GM23338 (cell line): Measurements from ENCODE around the gene MS4A7. TPM values are rescaled to one million over a fixed set of nuclear protein-coding genes. Genes with fewer than 3 reads are reported as not detected.

ENCODE experiments used
- ATAC-seq: fragments of 200-7000 bp; cut with Tn5 transposase; 3 replicates; pipeline ENCODE4 v1.9.1; 2020
- DNase-seq: peaks from one replicate; pipeline ENCODE4 v3.0.0-alpha.2; 2015; ENCODE audit warnings: low spot score
- H2AFZ ChIP-seq: fragments of 200-600 bp; sonication (generic); 2 replicates; pipeline ENCODE4 v1.8.0; 2016; ENCODE audit warnings: antibody characterized with exemption, mild to moderate bottlenecking, moderate library complexity
- H3F3A ChIP-seq: fragments of 200-600 bp; sonication (generic); replicated peaks from 2 replicates; pipeline ENCODE4 v1.8.0; 2017; ENCODE audit warnings: antibody characterized with exemption, mixed run types, low read depth
- H3K27ac ChIP-seq: fragments of 200-600 bp; sonication (generic); 2 replicates; pipeline ENCODE4 v1.6.1; 2016; ENCODE audit warnings: low read depth
- H3K27me3 ChIP-seq: fragments of 200-600 bp; sonication (generic); 2 replicates; pipeline ENCODE4 v1.8.0; 2016; ENCODE audit warnings: mild to moderate bottlenecking, mixed run types, moderate library complexity; ENCODE audit not compliant: insufficient read depth
- H3K36me3 ChIP-seq: fragments of 200-600 bp; sonication (generic); 2 replicates; pipeline ENCODE4 v1.8.0; 2016; ENCODE audit warnings: mild to moderate bottlenecking; ENCODE audit not compliant: insufficient read depth
- H3K4me1 ChIP-seq: fragments of 200-600 bp; sonication (generic); 2 replicates; pipeline ENCODE4 v1.8.0; 2016; ENCODE audit warnings: mild to moderate bottlenecking, moderate library complexity; ENCODE audit not compliant: insufficient read depth
- H3K4me2 ChIP-seq: fragments of 200-600 bp; sonication (generic); 2 replicates; pipeline ENCODE4 v1.7.1; 2017; ENCODE audit warnings: mixed run types
- H3K4me3 ChIP-seq: fragments of 200-600 bp; sonication (generic); 2 replicates; pipeline ENCODE4 v1.6.1; 2016; ENCODE audit warnings: mixed run types
- H3K79me2 ChIP-seq: fragments of 200-600 bp; sonication (generic); replicated peaks from 2 replicates; pipeline ENCODE4 v1.8.0; 2017; ENCODE audit warnings: mild to moderate bottlenecking; ENCODE audit not compliant: insufficient read depth
- H3K9me2 ChIP-seq: fragments of 200-600 bp; sonication (generic); 2 replicates; pipeline ENCODE4 v1.8.0; 2017; ENCODE audit not compliant: insufficient read depth
- H4K20me1 ChIP-seq: fragments of 200-600 bp; sonication (generic); replicated peaks from 2 replicates; pipeline ENCODE4 v1.8.0; 2017; ENCODE audit warnings: mild to moderate bottlenecking; ENCODE audit not compliant: insufficient read depth
- H3K27ac Mint-ChIP-seq: 2 replicates; pipeline ENCODE4 v1.8.0; 2020; ENCODE audit warnings: inconsistent platforms, mild to moderate bottlenecking, moderate library complexity, mixed read lengths
- H3K27me3 Mint-ChIP-seq: 3 replicates; pipeline ENCODE4 v1.8.0; 2022; ENCODE audit warnings: low read depth, mild to moderate bottlenecking, moderate library complexity, mixed read lengths, inconsistent platforms; ENCODE audit not compliant: insufficient read depth, poor library complexity
- H3K36me3 Mint-ChIP-seq: 3 replicates; pipeline ENCODE4 v1.8.0; 2021; ENCODE audit warnings: low read depth, mild to moderate bottlenecking, inconsistent platforms, moderate library complexity, mixed read lengths
- H3K4me1 Mint-ChIP-seq: 3 replicates; pipeline ENCODE4 v1.8.0; 2020; ENCODE audit warnings: mild to moderate bottlenecking, inconsistent platforms, mixed read lengths
- H3K4me3 Mint-ChIP-seq: 3 replicates; pipeline ENCODE4 v1.8.0; 2021; ENCODE audit warnings: moderate library complexity, mild to moderate bottlenecking, inconsistent platforms, mixed read lengths
- H3K9me3 Mint-ChIP-seq: 3 replicates; pipeline ENCODE4 v1.8.0; 2020; ENCODE audit warnings: moderate library complexity, mild to moderate bottlenecking, inconsistent platforms, mixed read lengths
- CREB1 ChIP-seq: fragments of 250-450 bp; sonication (Bioruptor Pico); IDR thresholded peaks from 2 replicates; pipeline ENCODE4 v1.5.0; 2020; ENCODE audit warnings: low read depth, mild to moderate bottlenecking, moderate library complexity
- EZH2 ChIP-seq: fragments of 200-600 bp; sonication (generic); IDR thresholded peaks from one replicate; pipeline ENCODE4 v1.8.0; 2017; ENCODE audit warnings: antibody characterized with exemption, mild to moderate bottlenecking, low read depth; ENCODE audit not compliant: unreplicated experiment
- EZH2phosphoT487 ChIP-seq: fragments of 200-600 bp; sonication (generic); IDR thresholded peaks from one replicate; pipeline ENCODE4 v1.8.1; 2018; ENCODE audit warnings: antibody characterized with exemption; ENCODE audit not compliant: unreplicated experiment
- JUNB ChIP-seq: IDR thresholded peaks from one replicate; pipeline ENCODE4 v1.6.1; 2016; ENCODE audit warnings: antibody characterized with exemption; ENCODE audit not compliant: unreplicated experiment
- ZNF114 ChIP-seq: fragments of 250-450 bp; sonication (Bioruptor Pico); IDR thresholded peaks from 2 replicates; pipeline ENCODE4 v1.5.0; 2020; ENCODE audit warnings: mild to moderate bottlenecking, moderate library complexity
- ZNF331 ChIP-seq: fragments of 250-450 bp; sonication (Bioruptor Pico); IDR thresholded peaks from 2 replicates; pipeline ENCODE4 v1.5.0; 2020; ENCODE audit warnings: low read depth, mild to moderate bottlenecking, moderate library complexity
- polyA plus RNA-seq: library from polyadenylated mRNA; unstranded; fragments of >200 nt; fragmentation: Nextera tagmentation; extraction: Ambion mirVana; gene quantifications from 2 replicates; pipeline ENCODE4 v1.2.1, GENCODE V29; 2016
- total RNA-seq: library from RNA; depleted of rRNA; stranded (reverse); fragments of >200 nt; shearing (Covaris generic); gene quantifications from 2 replicates; pipeline ENCODE4 v1.2.3, GENCODE V29; 2014
- TF ChIP-seq, protein P1 (sequence below), 2 experiments: fragments of 200-600 bp in 1 of 2; sonication (generic) in 1 of 2; conservative IDR thresholded peaks; 2 replicates each; pipeline versions ENCODE4 v1.5.1 to v1.6.1; 2016 to 2017; ENCODE audit warnings: antibody characterized with exemption in 2 of 2, low read depth in 2 of 2, mild to moderate bottlenecking in 2 of 2, moderate library complexity in 1 of 2
- TF ChIP-seq, protein P2 (sequence below): IDR thresholded peaks from 2 replicates; pipeline ENCODE4 v1.6.1; 2016; ENCODE audit warnings: antibody characterized with exemption

MS4A7 gene
- total and polyA plus RNA-seq, 2 experiments from 2014 or later: 0.07 TPM; not detected in 1

DNA sequence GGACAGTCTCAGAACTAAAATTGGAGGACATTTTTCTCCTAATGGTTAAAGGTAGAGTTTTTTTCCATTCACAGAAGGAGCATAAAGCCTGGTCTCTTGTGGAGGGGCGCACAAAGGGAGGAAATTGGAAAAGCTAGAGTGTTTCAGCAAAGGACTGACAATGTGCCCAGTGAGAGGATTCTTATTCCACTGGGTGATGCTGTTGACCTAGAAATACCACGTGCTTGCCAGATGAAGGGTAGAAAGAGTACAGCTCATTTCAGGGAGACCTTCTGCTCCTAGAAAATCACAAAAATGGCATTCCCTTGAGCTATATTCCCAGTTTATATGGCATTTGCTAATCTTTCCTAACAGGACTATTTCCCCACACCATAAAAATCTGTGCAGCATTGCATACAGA, 30.2 kb upstream of the MS4A7 start:
- H3K27ac ChIP-seq: no peak overlapping the region
- ATAC-seq: peak; percentile 62
- no peak for TF ChIP-seq EZH2
- TF ChIP-seq, protein P1, sequence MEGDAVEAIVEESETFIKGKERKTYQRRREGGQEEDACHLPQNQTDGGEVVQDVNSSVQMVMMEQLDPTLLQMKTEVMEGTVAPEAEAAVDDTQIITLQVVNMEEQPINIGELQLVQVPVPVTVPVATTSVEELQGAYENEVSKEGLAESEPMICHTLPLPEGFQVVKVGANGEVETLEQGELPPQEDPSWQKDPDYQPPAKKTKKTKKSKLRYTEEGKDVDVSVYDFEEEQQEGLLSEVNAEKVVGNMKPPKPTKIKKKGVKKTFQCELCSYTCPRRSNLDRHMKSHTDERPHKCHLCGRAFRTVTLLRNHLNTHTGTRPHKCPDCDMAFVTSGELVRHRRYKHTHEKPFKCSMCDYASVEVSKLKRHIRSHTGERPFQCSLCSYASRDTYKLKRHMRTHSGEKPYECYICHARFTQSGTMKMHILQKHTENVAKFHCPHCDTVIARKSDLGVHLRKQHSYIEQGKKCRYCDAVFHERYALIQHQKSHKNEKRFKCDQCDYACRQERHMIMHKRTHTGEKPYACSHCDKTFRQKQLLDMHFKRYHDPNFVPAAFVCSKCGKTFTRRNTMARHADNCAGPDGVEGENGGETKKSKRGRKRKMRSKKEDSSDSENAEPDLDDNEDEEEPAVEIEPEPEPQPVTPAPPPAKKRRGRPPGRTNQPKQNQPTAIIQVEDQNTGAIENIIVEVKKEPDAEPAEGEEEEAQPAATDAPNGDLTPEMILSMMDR (conservative IDR thresholded peaks at IDR 0.05; ENCODE audit: low read depth in 2 of 2): peak; percentile 50 to 79
- Mint-ChIP-seq H3K4me3 (no peak overlapping the region), H3K4me1 (no peaks in the 10 kb centered on the region), H3K27me3 (peaks cover 2% of the 10 kb centered on the region), H3K27ac (no peak overlapping the region), H3K9me3 (peaks cover 9% of the 10 kb centered on the region; the same call in 1 of the 3 replicates), H3K36me3 (0 out of 3 replicates have a peak, but pooled peaks cover 4% of the 10 kb centered on the region)
- H3K4me3 ChIP-seq: no peak overlapping the region
- no peaks in the 10 kb centered on the region for H4K20me1 ChIP-seq
- H2AFZ ChIP-seq: no peak overlapping the region
- H3K4me1 ChIP-seq: no peaks in the 10 kb centered on the region
- peak; percentile 51 for DNase-seq
- no peaks in the 10 kb centered on the region for H3F3A ChIP-seq
- no peaks in the 10 kb centered on the region for H3K36me3 ChIP-seq
- no peaks in the 10 kb centered on the region for H3K27me3 ChIP-seq
- H3K4me2 ChIP-seq: no peak overlapping the region
- H3K9me2 ChIP-seq: peaks cover 7% of the 10 kb centered on the region; the same call in 1 of the 2 replicates
- H3K79me2 ChIP-seq: no peaks in the 10 kb centered on the region

DNA sequence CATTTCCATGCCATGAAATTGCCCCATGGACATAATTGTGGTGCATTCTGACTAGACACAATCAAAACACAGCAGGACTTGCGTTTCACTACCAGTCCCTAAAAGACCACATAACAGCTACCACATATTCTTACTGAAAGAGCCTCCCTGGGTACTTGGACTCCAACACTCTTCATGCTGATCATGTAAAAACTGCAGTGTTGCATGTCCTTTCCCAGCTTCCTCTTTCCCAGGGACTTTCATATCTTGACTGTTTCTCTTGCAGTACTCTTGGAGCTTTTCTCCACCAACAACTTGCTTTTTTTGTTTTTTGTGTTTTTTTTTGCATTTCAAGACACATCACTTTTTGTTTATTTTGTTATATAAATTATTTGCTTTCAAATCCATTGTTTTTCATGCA, 28.3 kb upstream of the MS4A7 start:
- Histone ChIP-seq H3K79me2 (no peaks in the 10 kb centered on the region), H3K27ac (no peak overlapping the region), H3K4me3 (no peak overlapping the region), H3K27me3 (no peaks in the 10 kb centered on the region), H3K36me3 (no peaks in the 10 kb centered on the region), H3F3A (no peaks in the 10 kb centered on the region), H4K20me1 (no peaks in the 10 kb centered on the region), H3K9me2 (peaks cover 13% of the 10 kb centered on the region; the same call in 1 of the 2 replicates), H3K4me2 (no peak overlapping the region), H2AFZ (no peak overlapping the region), H3K4me1 (no peaks in the 10 kb centered on the region)
- Mint-ChIP-seq H3K36me3 (peaks cover 11% of the 10 kb centered on the region; the same call in 1 of the 3 replicates), H3K9me3 (peaks cover 24% of the 10 kb centered on the region), H3K27ac (no peak overlapping the region), H3K4me1 (no peaks in the 10 kb centered on the region), H3K4me3 (no peak overlapping the region), H3K27me3 (peaks cover 2% of the 10 kb centered on the region)
- no peak for ATAC-seq
- no peak for DNase-seq
- no peak for TF ChIP-seq ZNF114
- TF ChIP-seq JUNB: no peak
- TF ChIP-seq EZH2phosphoT487: no peak

DNA sequence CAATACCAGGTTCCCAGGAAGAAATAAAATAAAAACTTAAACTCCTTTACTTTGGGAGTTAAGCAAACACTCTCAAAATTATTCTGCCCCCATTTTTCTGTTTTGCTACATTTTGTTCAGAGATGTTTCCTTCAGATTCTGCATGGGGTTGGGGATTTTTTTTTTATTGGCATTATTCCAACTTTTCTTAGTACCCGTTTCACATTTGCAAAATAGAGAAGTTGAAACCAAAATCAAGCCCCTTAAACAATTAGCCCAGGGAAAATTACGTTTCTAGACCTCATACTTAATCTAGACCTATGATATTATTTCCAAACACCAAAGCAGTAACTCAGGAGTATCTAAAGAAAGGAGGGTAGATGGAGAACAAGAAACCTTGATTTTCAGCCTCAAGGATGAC, 20.6 kb upstream of the MS4A7 start:
- no peaks in the 10 kb centered on the region for H4K20me1 ChIP-seq
- no peak overlapping the region for H3K27ac Mint-ChIP-seq
- H3K79me2 ChIP-seq: no peaks in the 10 kb centered on the region
- no peaks in the 10 kb centered on the region for H3K27me3 Mint-ChIP-seq
- no peak overlapping the region for H3K27ac ChIP-seq
- H3K4me3 ChIP-seq: no peak overlapping the region
- no peak overlapping the region for H3K4me2 ChIP-seq
- H2AFZ ChIP-seq: no peak overlapping the region
- H3K4me3 Mint-ChIP-seq: no peak overlapping the region
- peaks cover 60% of the 10 kb centered on the region for H3K9me3 Mint-ChIP-seq
- no peak for DNase-seq
- no peak for TF ChIP-seq CREB1 (CRISPR knock-in tag)
- TF ChIP-seq EZH2phosphoT487: no peak
- TF ChIP-seq, protein P2, sequence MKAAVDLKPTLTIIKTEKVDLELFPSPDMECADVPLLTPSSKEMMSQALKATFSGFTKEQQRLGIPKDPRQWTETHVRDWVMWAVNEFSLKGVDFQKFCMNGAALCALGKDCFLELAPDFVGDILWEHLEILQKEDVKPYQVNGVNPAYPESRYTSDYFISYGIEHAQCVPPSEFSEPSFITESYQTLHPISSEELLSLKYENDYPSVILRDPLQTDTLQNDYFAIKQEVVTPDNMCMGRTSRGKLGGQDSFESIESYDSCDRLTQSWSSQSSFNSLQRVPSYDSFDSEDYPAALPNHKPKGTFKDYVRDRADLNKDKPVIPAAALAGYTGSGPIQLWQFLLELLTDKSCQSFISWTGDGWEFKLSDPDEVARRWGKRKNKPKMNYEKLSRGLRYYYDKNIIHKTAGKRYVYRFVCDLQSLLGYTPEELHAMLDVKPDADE: no peak
- TF ChIP-seq ZNF331 (CRISPR knock-in tag): no peak
- no peak for TF ChIP-seq JUNB
- peaks cover 16% of the 10 kb centered on the region for H3K9me2 ChIP-seq
- H3K4me1 Mint-ChIP-seq: no peaks in the 10 kb centered on the region
- no peaks in the 10 kb centered on the region for H3K27me3 ChIP-seq
- ATAC-seq: no peak
- H3K4me1 ChIP-seq: no peaks in the 10 kb centered on the region
- no peaks in the 10 kb centered on the region for H3F3A ChIP-seq
- no peaks in the 10 kb centered on the region for H3K36me3 ChIP-seq
- H3K36me3 Mint-ChIP-seq: peaks cover 39% of the 10 kb centered on the region
